Measurements from ENCODE around the gene C19orf12. TPM values are rescaled to one million over a fixed set of nuclear protein-coding genes. Genes with fewer than 3 reads are reported as not detected.

Gene C19orf12
- total RNA-seq, 2 experiments from 2014 or later, result 12.5 to 20.6 TPM

DNA sequence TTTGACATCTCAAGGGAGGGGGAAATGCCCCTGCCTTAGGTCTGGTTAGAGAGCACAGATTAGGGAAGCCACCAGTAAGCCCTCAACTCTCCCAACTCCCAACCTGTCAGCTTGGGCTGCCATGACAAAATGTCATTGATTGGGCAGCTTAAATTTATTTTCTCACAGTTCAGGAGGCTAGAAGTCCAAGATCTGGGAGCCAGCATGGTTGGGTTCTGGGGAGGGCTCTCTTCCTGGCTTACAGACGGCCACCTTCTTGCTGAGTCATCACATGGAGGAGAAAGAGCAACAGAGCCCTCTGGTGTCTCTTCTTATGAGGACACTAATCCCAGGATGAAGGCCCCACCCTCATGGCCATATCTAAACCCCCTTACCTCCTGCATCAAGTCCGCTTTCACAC lies 24.2 kb downstream of the C19orf12 start:
- H3K27ac ChIP-seq (ENCODE audit: low read depth, low read length, poor library complexity, severe bottlenecking), result no peak overlapping the region

DNA sequence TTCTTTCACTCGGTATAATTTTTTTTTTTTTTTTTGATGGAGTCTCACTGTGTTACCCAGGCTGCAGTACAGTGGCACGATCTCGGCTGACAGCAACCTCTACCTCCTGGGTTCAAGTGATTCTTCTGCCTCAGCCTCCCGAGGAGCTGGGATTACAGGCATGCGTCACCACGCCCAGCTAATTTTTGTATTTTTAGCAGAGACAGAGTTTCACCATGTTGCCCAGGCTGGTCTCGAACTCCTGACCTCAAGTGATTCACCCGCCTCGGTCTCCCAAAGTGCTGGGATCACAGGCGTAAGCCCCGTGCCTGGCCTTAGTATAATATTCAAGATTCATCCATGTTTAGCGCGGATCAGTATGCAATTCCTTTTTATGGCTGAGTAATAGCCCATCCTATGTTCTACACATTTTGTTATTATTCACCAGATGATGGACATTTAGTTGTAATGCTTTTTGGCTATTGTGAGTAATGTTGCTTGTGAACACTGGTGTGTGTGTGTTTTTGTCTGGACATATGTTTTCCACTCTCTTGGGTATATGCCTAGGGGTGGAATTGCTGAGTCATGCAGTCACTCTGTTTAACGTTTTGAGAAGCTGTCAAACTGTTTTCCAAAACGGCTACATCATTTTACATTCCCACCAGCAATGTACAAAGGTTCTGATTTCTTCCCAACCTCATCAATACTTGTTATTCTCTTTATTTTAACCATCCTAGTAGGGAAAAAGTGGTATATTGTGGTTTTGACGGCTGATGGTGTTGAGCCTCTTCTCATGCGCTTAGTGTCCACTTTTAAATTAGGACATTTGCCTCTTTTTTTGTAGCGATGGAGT lies 26.9 kb downstream of the C19orf12 start:
- Histone ChIP-seq H3K36me3 (ENCODE audit: insufficient read depth, low read length) (no peaks in the 10 kb centered on the region), H3K27ac (ENCODE audit: low read depth, low read length, poor library complexity, severe bottlenecking) (no peak overlapping the region), H3K9me3 (ENCODE audit: low read length) (peaks cover 6% of the 10 kb centered on the region), H3K9me2 (ENCODE audit: insufficient read depth, low read length) (no peaks in the 10 kb centered on the region), H3K4me3 (ENCODE audit: low read depth, low read length, poor library complexity, severe bottlenecking) (no peak overlapping the region), H3K4me1 (ENCODE audit: insufficient read depth, low read length, poor library complexity, severe bottlenecking) (no peaks in the 10 kb centered on the region), H3K79me2 (ENCODE audit: insufficient read depth, low read depth, low read length) (no peaks in the 10 kb centered on the region), H3K4me2 (ENCODE audit: low read length) (no peak overlapping the region), H4K20me1 (ENCODE audit: insufficient read depth, low read length) (no peaks in the 10 kb centered on the region), H2AFZ (ENCODE audit: low read length) (no peak overlapping the region)
- no TSS peak for BruUV-seq (replicated peaks)
- intact Hi-C loops (cut with micrococcal nuclease; ENCODE audit: unreplicated experiment), result no loop called here
- ChIA-PET POLR2A (no interaction called here), CTCF (ENCODE audit: unreplicated experiment) (no interaction called here)
- DNase-seq (ENCODE audit: low spot score), result no peak
- no peak for TF ChIP-seq EZH2phosphoT487 (IDR thresholded peaks at IDR 0.05; ENCODE audit: borderline replicate concordance, low read depth, low read length)
- TF ChIP-seq, protein P1, sequence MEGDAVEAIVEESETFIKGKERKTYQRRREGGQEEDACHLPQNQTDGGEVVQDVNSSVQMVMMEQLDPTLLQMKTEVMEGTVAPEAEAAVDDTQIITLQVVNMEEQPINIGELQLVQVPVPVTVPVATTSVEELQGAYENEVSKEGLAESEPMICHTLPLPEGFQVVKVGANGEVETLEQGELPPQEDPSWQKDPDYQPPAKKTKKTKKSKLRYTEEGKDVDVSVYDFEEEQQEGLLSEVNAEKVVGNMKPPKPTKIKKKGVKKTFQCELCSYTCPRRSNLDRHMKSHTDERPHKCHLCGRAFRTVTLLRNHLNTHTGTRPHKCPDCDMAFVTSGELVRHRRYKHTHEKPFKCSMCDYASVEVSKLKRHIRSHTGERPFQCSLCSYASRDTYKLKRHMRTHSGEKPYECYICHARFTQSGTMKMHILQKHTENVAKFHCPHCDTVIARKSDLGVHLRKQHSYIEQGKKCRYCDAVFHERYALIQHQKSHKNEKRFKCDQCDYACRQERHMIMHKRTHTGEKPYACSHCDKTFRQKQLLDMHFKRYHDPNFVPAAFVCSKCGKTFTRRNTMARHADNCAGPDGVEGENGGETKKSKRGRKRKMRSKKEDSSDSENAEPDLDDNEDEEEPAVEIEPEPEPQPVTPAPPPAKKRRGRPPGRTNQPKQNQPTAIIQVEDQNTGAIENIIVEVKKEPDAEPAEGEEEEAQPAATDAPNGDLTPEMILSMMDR (conservative IDR thresholded peaks at IDR 0.05; ENCODE audit: low read length), result no peak

More for the DNA sequence above, 24.2 kb downstream of the C19orf12 start:
- POLR2A ChIA-PET, result interaction anchor here (1.0 kb wide), 1 partner anchor 80 kb away, joined by 3 read pairs; no protein-coding TSS in a partner anchor
- no TSS peak for BruUV-seq (replicated peaks)
- H3K4me1 ChIP-seq (ENCODE audit: insufficient read depth, low read length, poor library complexity, severe bottlenecking), result peaks cover 6% of the 10 kb centered on the region
- no peak overlapping the region for H2AFZ ChIP-seq (ENCODE audit: low read length)
- TF ChIP-seq, protein P1 (conservative IDR thresholded peaks at IDR 0.05; ENCODE audit: low read length), result peak; percentile 65
- TF ChIP-seq EZH2phosphoT487 (IDR thresholded peaks at IDR 0.05; ENCODE audit: borderline replicate concordance, low read depth, low read length), result no peak
- H3K36me3 ChIP-seq (ENCODE audit: insufficient read depth, low read length), result no peaks in the 10 kb centered on the region
- peaks cover 8% of the 10 kb centered on the region for H3K9me3 ChIP-seq (ENCODE audit: low read length)
- CTCF ChIA-PET (ENCODE audit: unreplicated experiment), result no interaction called here
- no peaks in the 10 kb centered on the region for H3K9me2 ChIP-seq (ENCODE audit: insufficient read depth, low read length)
- no peak overlapping the region for H3K4me2 ChIP-seq (ENCODE audit: low read length)
- H4K20me1 ChIP-seq (ENCODE audit: insufficient read depth, low read length), result no peaks in the 10 kb centered on the region
- no peaks in the 10 kb centered on the region for H3K79me2 ChIP-seq (ENCODE audit: insufficient read depth, low read depth, low read length)
- intact Hi-C loops (cut with micrococcal nuclease; ENCODE audit: unreplicated experiment), result loop anchor here (1.0 kb wide), 1 partner anchor 81 kb away; no protein-coding TSS in a partner anchor
- no peak overlapping the region for H3K4me3 ChIP-seq (ENCODE audit: low read depth, low read length, poor library complexity, severe bottlenecking)
- peak; percentile 62 for DNase-seq (ENCODE audit: low spot score)

Data from OCI-LY7 (cell line).